CD4-positive, alpha-beta T cell treated with Interleukin-21 for 1 hour (primary cell): ENCODE data around the gene DEPP1.
A peak's percentile ranks its signal among the peaks of the same experiment; 100 is the strongest.

Experiments
- DNase-seq: peaks from one replicate; pipeline ENCODE4 v3.0.0-alpha.2; 2020

Gene DEPP1

GRCh38 chr10:44950326-44951225 lies 28.0 kb downstream of the DEPP1 start:
- no peak for DNase-seq

DNA sequence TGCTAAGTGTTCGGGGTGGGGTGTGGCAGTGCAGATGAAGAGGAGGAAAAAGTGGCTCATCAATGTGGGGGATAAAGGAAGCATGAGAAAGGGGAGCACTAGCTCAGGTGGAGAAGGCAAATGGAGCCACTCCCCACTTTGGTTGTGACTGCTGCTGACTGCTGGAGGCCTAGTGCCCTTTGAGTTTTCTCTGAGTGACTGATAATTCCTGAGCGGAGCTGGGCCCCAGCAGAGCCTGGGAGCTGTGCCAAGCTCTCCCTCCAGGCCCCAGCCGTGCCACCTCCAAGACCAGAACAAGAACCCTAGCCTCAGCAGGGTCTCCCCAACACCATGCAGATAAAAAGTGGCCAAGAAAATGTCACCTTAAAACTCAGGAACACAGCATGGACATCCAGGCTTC lies 28.7 kb downstream of the DEPP1 start:
- DNase-seq, result no peak

DNA sequence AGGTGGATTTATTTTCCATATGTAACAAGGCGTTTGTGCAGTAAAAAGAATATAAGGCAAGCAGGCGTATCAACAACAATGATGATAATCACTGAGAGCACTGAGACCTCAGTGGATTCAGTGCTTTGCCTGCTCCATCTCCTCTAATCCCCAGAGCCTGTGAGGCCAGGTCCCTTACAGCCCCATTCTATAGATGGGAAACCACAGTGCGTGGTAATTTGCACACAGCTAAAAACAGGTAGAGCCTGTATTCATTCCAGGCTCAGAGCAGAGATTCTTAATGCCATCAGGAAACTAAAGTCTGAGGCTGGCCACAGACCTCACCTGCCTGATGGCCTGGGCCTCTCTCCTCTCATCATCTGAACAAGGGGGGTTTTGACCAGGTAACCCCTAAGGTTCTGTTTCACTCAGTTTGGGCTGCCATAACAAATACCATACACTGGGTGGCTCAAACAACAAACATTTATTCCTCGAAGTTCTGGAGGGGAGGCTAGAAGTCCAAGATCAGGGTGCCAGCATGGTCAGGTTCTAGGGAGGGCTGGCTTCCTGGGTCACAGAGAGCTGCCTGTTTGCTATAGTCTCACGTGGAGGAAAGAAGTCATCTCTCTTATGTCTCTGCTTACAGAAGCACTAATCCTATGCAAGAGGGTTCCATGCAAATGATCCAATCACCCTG lies 29.3 kb downstream of the DEPP1 start:
- no peak for DNase-seq

DNA sequence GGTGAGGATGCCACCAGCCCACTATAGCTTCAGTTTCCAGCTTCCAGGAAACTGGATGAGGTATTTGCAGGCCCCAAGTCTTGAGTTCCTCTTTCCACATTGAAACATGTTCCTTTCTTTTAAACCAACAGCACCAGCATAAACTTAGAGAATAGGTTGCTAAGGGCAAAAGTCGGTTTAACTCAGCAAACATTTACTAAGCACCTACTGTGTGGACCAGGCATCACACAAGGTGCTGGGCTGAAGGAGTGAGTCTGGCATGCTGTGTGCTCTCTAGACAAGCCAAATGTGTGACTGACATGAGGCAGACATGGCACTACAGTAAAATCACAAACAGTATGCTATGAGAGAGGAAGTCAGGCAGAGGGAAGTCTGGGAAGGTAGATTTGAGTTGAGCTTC lies 30.0 kb downstream of the DEPP1 start:
- DNase-seq, result no peak

DNA sequence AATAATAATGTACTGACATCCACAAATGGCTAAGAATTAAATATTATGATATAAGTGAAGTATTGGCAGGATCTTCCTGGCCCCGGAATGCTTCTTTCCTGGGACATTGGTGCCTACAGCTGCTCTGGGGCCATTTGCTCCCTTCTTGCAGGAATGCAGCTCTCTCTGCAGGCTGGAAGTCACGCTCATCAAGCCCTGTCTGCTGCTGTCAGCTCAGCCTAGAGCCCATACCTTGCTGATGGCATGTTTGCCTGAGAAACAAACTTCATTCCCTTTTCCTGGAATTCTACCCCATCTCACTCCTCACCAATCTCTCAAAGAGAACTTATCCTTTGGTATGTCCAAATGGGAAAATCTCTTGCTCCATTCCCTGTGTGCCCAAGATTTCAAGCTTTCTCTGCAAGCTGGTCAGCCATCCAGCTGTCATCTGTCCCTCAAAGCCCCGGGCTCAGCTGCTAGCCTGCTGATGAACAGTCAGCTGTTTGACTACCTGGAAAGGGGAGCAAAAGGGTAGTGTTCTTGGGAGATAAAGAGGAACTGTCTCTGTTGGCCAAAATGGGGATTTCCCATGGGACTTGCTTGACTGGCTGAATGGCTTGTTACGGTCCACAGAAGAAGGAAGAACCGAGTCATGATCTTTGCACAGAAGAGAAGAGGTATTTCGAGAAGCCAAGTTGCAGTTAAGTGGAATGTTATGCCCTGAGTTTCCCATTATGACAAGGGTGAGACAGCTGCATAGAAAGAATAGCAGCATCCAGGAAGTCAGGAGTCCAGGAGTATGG lies 31.0 kb downstream of the DEPP1 start:
- no peak for DNase-seq

GRCh38 chr10:44946205-44946604 lies 32.4 kb downstream of the DEPP1 start:
- DNase-seq, result no peak

DNA sequence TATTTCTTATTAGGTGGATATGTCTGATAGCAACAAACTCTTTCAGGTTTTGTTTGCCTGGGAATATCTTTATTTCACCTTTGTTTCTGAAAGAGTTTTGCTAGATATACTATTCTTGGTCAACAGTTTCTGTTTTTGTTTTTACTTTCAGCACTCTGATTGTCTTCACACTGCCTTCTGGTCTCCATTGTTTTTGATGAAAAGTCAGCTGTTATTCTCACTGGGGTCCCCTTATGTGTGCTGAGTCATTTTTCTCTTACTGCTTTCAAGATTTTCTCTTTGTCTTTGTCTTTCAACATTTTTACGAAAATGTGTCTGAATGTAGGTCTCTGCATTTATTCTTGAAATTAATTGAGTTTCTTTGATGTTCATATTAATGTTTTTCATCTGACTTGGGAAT lies 34.3 kb downstream of the DEPP1 start:
- DNase-seq, result no peak

DNA sequence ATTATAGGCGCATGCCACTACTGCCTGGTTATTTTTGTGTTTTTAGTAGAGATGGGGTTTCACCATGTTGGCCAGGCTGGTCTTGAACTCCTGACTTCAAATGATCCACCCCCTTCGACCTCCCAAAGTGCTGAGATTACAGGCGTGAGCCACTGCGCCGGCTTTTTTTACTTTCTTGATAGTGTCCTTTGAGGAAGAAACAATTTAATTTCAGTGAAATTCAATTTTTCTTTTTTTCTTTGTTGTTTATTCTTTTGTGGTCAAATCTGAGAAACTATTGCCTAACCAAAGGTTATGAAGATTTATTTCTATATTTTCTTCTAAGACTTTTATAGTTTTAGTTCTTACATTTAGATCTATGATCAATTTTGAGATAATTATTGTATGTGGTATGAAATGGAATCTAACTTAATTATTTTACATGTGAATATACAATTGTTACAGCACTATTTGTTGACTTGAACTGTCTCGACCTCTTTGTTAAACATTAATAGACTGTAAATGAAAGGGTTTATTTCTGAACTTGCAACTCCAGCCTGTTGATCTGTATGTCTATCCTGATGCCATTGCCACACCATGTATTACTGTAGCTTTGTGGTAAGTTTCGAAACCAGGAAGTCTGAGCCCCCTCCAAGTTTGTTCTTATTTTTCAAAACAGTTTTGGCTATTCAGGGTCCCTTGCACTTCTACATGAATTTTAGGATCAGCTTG lies 38.8 kb downstream of the DEPP1 start:
- no peak for DNase-seq

DNA sequence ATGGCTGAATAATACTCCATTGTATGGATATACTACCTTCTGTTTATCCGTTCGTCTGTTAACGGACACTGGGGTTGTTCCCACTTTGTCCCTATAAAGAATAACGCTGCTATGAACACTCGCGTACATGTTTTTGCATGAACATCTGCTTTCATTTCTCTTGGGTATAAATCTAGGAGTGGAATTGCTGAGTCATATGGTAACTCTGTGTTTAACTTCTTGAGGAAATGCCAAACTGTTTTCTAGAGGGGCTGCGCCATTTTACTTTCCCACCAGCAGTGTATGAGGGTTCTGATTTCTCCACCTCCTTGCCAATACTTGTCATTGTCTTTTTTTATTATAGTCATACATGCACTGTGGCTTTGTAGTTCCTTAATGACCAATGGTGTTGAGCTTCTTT lies 39.7 kb downstream of the DEPP1 start:
- no peak for DNase-seq

- DNase-seq, result no peak
Observed at GRCh38 chr10:44937196-44938005, 41.2 kb downstream of the DEPP1 start.

DNA sequence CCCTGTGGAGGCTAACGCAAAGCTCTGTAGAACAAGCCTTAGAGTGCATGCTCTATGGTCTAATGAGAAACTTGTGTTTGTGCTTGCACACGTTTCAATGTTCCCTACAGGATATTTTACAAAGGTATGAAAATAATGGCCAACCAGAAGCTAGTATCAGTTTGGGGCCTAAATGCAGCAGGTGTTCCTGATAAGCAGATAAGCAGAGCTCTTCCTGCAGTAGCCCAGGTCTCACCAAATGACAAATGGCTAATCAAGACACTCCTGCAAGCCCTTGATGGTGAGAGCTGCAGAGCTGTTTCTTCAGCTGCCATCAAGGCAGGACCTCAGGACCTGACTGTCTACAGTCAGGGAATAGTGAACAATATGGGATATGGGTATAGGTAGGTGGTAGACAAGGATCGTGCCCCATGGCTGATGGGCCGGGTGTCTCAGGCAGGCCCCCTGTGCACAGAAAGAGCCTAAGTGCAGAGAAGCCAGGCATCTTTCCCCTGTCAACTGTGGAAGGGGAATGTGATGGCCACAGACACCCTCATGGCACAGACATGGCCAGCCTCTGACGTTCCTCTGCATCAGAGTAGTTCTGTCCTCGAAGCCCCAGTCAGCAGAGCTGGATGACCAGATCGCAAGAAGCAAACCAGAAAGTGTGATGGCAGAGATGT lies 42.2 kb downstream of the DEPP1 start:
- DNase-seq, result no peak

DNA sequence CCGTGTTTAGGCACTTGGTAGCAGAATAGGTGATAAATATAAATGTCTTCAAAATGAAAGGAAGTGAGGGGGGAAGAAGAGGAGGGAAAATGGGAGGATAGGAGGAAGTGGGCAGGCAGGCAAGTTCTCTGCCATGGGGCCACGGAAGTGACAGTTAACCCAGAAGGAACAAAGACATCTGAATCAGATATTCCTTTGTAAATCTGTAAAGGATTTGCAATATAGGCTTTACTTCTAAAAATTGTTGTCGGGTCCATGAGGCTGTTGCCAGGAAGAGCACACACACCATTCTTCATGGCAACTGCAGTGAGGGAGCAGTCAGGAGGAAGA lies 42.7 kb downstream of the DEPP1 start:
- no peak for DNase-seq

GRCh38 chr10:44935201-44935965 lies 43.2 kb downstream of the DEPP1 start:
- DNase-seq, result no peak

GRCh38 chr10:44934416-44935200 lies 44.0 kb downstream of the DEPP1 start:
- no peak for DNase-seq

- DNase-seq, result no peak
Observed at GRCh38 chr10:44933451-44934321, 44.9 kb downstream of the DEPP1 start.

DNA sequence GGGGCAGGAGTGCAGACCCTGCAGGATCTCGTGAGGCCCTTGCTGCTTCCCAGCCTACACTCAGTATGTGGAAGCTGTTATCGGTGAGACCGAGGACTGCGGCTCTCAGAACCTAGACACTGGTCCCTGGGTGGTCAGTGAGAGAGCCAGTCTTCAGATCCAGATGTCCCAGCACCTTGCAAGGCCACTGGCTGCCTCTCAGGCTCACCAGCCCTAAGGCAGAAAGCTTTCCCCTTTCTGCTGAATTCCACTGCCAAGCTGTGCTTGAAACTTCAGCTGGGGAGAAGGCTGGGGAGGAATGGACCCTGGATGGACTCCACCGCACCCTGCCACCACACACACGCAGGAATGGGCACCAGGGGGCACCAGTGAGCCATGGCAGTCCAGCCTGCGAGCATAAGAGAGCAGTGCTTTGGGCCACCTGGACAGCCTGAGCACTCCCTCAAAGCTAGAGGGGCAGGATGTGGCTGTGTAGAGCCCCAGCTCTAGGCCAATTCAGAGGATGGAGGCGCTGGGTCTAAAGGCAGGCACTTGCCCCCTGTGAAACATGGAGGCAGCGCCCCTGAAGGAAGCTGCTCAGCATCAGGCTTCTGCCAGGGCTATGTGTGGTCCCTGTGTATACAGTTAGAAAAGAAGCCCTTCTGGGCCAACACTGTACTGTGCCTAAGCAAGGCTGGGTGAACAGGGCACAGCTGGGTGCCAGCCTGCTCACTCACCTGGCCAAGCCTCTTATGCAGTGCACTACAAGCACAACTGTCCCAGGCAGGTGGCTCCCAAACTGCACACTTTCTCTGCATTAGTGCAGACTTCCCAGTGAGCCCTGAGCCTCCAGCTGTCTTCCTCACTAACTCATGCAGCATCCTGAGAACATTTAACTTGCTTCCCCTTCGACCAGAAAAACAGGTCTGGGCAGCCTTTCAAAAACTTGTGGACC lies 45.8 kb downstream of the DEPP1 start:
- peak; percentile 81 for DNase-seq

GRCh38 chr10:44931621-44932516 lies 46.7 kb downstream of the DEPP1 start:
- no peak for DNase-seq
